Measurements from ENCODE around the gene CREB3L1. TPM values are rescaled to one million over a fixed set of nuclear protein-coding genes. Genes with fewer than 3 reads are reported as not detected.

CREB3L1 gene
- total RNA-seq (2014; rRNA removed; shearing (Covaris generic)), result 4.5 and 8.5 TPM in 2 replicates
- 10.3 and 10.4 TPM in 2 replicates for polyA plus RNA-seq (2016; fragmentation: Nextera tagmentation; extraction: Ambion mirVana)
- long read RNA-seq, partial matches to known transcripts, result 1 of 1 reads
- long read RNA-seq, other reads (novel, unspliced or antisense), result 0 of 1 reads

DNA sequence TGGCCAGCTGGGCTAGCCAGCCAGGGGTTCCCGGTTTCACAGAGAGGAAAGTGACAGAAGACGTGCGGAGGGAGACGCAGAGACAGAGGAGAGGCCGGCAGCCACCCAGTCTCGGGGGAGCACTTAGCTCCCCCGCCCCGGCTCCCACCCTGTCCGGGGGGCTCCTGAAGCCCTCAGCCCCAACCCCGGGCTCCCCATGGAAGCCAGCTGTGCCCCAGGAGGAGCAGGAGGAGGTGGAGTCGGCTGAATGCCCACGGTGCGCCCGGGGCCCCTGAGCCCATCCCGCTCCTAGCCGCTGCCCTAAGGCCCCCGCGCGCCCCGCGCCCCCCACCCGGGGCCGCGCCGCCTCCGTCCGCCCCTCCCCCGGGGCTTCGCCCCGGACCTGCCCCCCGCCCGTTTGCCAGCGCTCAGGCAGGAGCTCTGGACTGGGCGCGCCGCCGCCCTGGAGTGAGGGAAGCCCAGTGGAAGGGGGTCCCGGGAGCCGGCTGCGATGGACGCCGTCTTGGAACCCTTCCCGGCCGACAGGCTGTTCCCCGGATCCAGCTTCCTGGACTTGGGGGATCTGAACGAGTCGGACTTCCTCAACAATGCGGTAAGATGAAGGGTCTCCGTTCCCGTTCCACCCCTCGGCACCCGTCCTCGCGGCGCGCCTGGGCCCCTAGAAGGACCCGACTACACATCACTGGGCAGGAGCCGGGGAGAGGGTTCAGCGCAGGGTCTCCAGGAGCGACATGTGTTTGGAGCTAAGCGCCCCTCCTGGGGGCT is at the start of gene CREB3L1:
Gene CREB3L1 (plus strand): TSS at position 41 of the 765 bp plus-strand sequence. CDS start 450 bp downstream, at position 491.
- H3K36me3 ChIP-seq (ENCODE audit: insufficient read depth), result no peaks in the 10 kb centered on the region
- no peak within 1 kb of the TSS for H3K27ac Mint-ChIP-seq
- H3K4me2 ChIP-seq, result peak within 1 kb of the TSS; percentile 98
- H3K36me3 Mint-ChIP-seq (ENCODE audit: low read depth), result no peaks in the 10 kb centered on the region; the same call in 2 of the 3 replicates
- peak within 1 kb of the TSS; percentile 83 for H3K4me3 Mint-ChIP-seq
- H3K4me3 ChIP-seq, result peak within 1 kb of the TSS; percentile 91
- peaks cover 44% of the 10 kb centered on the region for H3K4me1 ChIP-seq (ENCODE audit: insufficient read depth)
- peaks cover 58% of the 10 kb centered on the region for H3K4me1 Mint-ChIP-seq
- H4K20me1 ChIP-seq (replicated peaks; ENCODE audit: insufficient read depth), result no peaks in the 10 kb centered on the region
- TF ChIP-seq POLR2AphosphoS5 (IDR thresholded peaks at IDR 0.05; ENCODE audit: low read depth), result peak; percentile 69
- TF ChIP-seq JUNB (IDR thresholded peaks at IDR 0.05; ENCODE audit: unreplicated experiment), result no peak
- H3K79me2 ChIP-seq (replicated peaks; ENCODE audit: insufficient read depth), result 0 out of 2 replicates have a peak, but pooled peaks cover 5% of the 10 kb centered on the region
- 0 out of 2 replicates have a peak, but pooled peaks cover 2% of the 10 kb centered on the region for H3K27me3 ChIP-seq (ENCODE audit: insufficient read depth)
- DNase-seq (ENCODE audit: low spot score) (peak; percentile 61), ATAC-seq (peak; percentile 44)
- H3K27ac ChIP-seq (ENCODE audit: low read depth), result no peak within 1 kb of the TSS
- H2AFZ ChIP-seq, result peak within 1 kb of the TSS; percentile 98
- H3K9me2 ChIP-seq (ENCODE audit: insufficient read depth), result no peaks in the 10 kb centered on the region
- H3K9me3 Mint-ChIP-seq, result no peaks in the 10 kb centered on the region; the same call in 2 of the 3 replicates
- peaks cover 21% of the 10 kb centered on the region for H3F3A ChIP-seq (replicated peaks; ENCODE audit: low read depth)
- H3K27me3 Mint-ChIP-seq (ENCODE audit: insufficient read depth, low read depth, poor library complexity), result peaks cover 15% of the 10 kb centered on the region

GRCh38 chr11:46229230-46229629 is 48.2 kb upstream of the CREB3L1 start:
- peaks cover 7% of the 10 kb centered on the region; the same call in 2 of the 3 replicates for H3K9me3 Mint-ChIP-seq
- H3K27me3 ChIP-seq (ENCODE audit: insufficient read depth), result no peaks in the 10 kb centered on the region
- H3K27ac ChIP-seq (ENCODE audit: low read depth), result no peak overlapping the region
- no peak overlapping the region for H3K4me2 ChIP-seq
- H3K4me1 Mint-ChIP-seq, result peaks cover under 1% of the 10 kb centered on the region; the same call in 2 of the 3 replicates
- ATAC-seq (no peak), DNase-seq (ENCODE audit: low spot score) (no peak)
- no peaks in the 10 kb centered on the region for H3F3A ChIP-seq (replicated peaks; ENCODE audit: low read depth)
- no peaks in the 10 kb centered on the region for H3K79me2 ChIP-seq (replicated peaks; ENCODE audit: insufficient read depth)
- H3K27ac Mint-ChIP-seq, result no peak overlapping the region
- peaks cover 4% of the 10 kb centered on the region; the same call in 2 of the 3 replicates for H3K36me3 Mint-ChIP-seq (ENCODE audit: low read depth)
- 0 out of 2 replicates have a peak overlapping the region, but pooled peaks have one; percentile 70 for H2AFZ ChIP-seq
- TF ChIP-seq CREB1 (CRISPR knock-in tag; IDR thresholded peaks at IDR 0.05; ENCODE audit: low read depth) (no peak), STAT1 (IDR thresholded peaks at IDR 0.05; ENCODE audit: unreplicated experiment) (no peak), NANOG (IDR thresholded peaks at IDR 0.05; ENCODE audit: borderline replicate concordance) (no peak), ETS1 (IDR thresholded peaks at IDR 0.05) (no peak), ZNF114 (CRISPR knock-in tag; IDR thresholded peaks at IDR 0.05) (no peak), JUNB (IDR thresholded peaks at IDR 0.05; ENCODE audit: unreplicated experiment) (no peak)
- TF ChIP-seq, protein P1, sequence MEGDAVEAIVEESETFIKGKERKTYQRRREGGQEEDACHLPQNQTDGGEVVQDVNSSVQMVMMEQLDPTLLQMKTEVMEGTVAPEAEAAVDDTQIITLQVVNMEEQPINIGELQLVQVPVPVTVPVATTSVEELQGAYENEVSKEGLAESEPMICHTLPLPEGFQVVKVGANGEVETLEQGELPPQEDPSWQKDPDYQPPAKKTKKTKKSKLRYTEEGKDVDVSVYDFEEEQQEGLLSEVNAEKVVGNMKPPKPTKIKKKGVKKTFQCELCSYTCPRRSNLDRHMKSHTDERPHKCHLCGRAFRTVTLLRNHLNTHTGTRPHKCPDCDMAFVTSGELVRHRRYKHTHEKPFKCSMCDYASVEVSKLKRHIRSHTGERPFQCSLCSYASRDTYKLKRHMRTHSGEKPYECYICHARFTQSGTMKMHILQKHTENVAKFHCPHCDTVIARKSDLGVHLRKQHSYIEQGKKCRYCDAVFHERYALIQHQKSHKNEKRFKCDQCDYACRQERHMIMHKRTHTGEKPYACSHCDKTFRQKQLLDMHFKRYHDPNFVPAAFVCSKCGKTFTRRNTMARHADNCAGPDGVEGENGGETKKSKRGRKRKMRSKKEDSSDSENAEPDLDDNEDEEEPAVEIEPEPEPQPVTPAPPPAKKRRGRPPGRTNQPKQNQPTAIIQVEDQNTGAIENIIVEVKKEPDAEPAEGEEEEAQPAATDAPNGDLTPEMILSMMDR (conservative IDR thresholded peaks at IDR 0.05; ENCODE audit: low read depth in 2 of 2), result no peak
- TF ChIP-seq, protein P2, sequence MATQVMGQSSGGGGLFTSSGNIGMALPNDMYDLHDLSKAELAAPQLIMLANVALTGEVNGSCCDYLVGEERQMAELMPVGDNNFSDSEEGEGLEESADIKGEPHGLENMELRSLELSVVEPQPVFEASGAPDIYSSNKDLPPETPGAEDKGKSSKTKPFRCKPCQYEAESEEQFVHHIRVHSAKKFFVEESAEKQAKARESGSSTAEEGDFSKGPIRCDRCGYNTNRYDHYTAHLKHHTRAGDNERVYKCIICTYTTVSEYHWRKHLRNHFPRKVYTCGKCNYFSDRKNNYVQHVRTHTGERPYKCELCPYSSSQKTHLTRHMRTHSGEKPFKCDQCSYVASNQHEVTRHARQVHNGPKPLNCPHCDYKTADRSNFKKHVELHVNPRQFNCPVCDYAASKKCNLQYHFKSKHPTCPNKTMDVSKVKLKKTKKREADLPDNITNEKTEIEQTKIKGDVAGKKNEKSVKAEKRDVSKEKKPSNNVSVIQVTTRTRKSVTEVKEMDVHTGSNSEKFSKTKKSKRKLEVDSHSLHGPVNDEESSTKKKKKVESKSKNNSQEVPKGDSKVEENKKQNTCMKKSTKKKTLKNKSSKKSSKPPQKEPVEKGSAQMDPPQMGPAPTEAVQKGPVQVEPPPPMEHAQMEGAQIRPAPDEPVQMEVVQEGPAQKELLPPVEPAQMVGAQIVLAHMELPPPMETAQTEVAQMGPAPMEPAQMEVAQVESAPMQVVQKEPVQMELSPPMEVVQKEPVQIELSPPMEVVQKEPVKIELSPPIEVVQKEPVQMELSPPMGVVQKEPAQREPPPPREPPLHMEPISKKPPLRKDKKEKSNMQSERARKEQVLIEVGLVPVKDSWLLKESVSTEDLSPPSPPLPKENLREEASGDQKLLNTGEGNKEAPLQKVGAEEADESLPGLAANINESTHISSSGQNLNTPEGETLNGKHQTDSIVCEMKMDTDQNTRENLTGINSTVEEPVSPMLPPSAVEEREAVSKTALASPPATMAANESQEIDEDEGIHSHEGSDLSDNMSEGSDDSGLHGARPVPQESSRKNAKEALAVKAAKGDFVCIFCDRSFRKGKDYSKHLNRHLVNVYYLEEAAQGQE (IDR thresholded peaks at IDR 0.05; ENCODE audit: unreplicated experiment), result no peak
- no peak overlapping the region for H3K4me3 Mint-ChIP-seq
- no peaks in the 10 kb centered on the region for H4K20me1 ChIP-seq (replicated peaks; ENCODE audit: insufficient read depth)
- no peaks in the 10 kb centered on the region for H3K9me2 ChIP-seq (ENCODE audit: insufficient read depth)
- H3K27me3 Mint-ChIP-seq (ENCODE audit: insufficient read depth, low read depth, poor library complexity), result peaks cover 8% of the 10 kb centered on the region
- H3K4me1 ChIP-seq (ENCODE audit: insufficient read depth), result no peaks in the 10 kb centered on the region
- no peak overlapping the region for H3K4me3 ChIP-seq
- no peaks in the 10 kb centered on the region for H3K36me3 ChIP-seq (ENCODE audit: insufficient read depth)

All from GM23338 (cell line).